ENCODE results near the gene ARHGEF16.
A peak's percentile ranks its signal among the peaks of the same experiment; 100 is the strongest.

ARHGEF16 gene

DNA sequence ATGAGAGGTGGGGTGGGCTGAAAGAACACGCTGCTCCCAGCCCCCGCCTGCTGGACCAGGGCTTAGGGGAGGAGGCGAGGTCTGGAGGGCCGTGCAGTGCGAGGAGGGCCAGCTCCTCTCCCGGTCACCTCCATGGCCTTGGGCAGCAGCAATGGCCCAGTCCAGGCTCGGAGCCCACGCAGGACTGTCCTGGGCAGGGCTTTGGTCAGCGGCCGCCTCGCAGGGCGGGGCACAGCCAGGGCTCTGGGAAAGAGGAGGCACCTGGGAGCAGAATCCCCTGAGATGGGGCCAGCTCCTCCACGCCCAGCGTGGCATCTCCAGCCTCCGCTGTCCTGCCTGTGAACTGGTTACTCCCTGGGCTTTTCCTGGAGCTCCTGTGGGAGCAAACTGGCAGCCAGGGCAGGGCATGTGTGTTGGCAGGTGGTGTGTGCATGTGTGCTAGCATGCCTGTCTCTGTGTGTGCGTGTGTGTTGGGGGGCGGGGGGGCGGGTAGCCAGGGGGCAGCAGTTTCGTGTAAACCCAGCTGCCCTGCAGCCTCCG lies 27.4 kb downstream of the ARHGEF16 start:
- no peak for DNase-seq (ENCODE audit: low read depth in 2 of 2)

DNA sequence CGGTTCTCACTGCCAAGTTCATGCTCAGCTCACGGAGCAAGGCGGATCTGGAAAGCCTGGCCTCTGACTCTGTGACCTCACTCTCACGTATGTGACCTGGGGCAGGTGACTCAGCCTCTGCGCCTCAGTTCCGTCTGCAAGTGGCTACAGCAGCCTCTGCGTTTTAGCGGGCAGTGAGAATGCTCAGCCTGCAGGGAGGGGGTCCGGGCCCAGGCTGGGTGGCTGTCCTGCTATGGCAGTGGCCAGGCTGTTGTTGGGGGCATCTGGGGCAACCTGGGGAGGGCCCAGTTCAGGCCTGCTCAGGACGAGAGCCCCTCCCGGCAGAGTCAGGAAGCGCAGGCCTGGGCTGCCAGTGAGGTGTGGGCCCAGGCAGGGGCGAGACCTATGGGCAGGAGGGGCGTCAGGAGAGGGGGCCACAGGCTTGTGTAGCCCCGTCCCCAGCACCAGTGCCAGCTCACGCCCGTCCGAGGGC lies 27.9 kb downstream of the ARHGEF16 start:
- DNase-seq (ENCODE audit: low read depth in 2 of 2) = no peak

- DNase-seq (ENCODE audit: low read depth in 2 of 2) = no peak
Observed at GRCh38 chr1:3483380-3483779, 28.9 kb downstream of the ARHGEF16 start.

DNA sequence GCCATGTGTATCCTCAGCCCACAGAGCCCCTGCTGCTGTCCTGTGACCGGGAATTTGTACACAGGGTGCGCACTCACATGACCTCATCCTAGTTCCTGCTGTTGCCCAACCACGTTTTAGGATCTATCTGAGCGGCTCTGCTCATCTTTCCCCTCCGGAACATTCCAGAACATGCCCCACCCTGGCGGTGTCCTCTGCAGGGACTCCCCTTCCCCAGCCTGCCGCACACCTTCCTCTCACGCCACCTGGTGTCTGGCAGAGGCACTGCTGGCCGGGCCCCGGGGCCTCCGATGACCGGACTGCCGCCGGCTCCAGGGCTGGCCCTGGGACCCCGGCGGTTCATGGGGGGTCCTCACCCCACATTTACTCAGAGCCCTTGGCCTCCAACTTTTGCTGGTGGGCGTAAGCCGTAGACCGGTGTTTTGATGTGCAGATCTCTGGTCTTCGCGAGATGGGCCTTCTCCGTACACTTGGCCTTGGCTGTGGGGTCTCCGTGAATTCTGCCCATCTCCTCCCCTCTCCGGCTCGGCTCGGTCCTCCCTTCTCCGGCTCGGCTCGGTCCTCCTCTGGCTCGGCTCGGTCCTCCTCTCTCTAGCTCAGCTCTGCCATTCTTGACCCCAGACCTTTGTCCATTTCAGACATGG lies 29.5 kb downstream of the ARHGEF16 start:
- DNase-seq (ENCODE audit: low read depth in 2 of 2) = peak in 1 of 2 donors; percentile 12

DNA sequence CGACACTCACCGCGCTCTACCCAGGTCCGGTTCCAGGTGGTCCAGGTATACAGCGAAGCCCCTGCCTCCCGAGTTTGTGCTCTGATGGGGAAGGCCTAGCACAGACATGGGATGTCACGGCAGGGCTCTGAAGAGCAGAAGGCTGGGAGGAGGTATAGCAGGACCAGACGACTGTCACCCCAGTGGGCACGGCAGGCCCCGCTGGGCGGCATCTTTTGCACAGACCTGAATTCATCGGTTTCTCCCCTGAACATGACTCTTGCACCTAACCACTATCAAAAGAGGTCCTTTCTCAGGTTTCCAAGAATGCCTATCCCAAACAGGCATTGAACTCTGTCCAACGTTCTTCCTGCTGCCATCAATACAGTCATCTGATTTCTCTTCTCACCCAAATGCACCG lies 30.6 kb downstream of the ARHGEF16 start:
- no peak for DNase-seq (ENCODE audit: low read depth in 2 of 2)

GRCh38 chr1:3488432-3488831 lies 34.0 kb downstream of the ARHGEF16 start:
- DNase-seq (ENCODE audit: low read depth in 2 of 2) = no peak

- DNase-seq (ENCODE audit: low read depth in 2 of 2) = no peak
Observed at GRCh38 chr1:3490046-3490745, 35.7 kb downstream of the ARHGEF16 start.

GRCh38 chr1:3491291-3492246 lies 37.1 kb downstream of the ARHGEF16 start:
- DNase-seq (ENCODE audit: low read depth in 2 of 2) = peak; percentile 71 to 75

- no peak for DNase-seq (ENCODE audit: low read depth in 2 of 2)
Observed at GRCh38 chr1:3492545-3493246, 38.2 kb downstream of the ARHGEF16 start.

DNA sequence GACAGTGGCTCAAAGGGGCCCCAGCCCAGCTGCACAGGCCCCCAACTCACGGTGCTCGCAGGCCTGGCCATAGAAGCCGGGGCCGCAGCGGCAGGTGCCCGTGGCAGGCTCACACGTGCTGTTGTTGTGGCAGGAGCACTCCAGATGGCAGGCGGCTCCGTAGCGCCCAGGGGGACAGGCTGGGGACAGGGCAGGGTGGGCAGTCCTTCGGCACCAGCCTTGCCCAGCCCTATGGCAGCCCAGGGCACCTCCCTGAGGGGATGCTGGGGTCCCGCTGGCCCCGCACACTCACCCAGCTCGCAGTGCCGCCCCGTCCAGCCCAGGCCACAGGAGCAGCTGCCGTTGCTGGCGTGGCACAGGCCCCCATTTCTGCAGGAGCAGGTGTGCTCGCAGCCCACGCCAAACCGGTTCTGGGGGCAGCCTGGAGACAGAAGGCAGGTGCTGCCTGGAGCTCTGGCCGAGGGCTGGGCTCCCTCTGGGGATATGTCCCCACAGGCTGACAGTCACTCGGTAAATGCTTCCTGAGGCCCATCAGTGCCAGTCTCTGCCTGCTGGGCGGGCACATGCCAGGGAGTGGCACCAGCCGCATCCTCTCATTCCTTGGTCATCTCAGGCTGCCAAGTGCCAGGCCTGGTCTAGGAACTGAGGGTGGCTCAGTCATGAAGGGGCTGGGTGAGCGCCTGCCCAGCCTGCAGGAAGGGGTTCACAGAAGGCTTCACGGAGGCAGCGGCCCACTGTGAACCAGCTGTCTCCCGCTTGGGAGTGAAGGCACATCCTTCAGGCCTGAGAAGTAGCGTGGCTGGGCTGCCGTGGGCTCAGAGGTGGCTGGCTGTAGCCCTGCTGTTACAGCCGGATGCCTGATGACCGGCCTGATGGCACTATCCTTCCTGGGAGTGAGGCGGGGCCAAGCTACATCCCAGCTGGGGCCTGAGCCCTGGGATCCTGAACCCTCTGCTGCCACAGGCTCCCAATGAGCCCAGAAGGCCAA lies 40.1 kb downstream of the ARHGEF16 start:
- no peak for DNase-seq (ENCODE audit: low read depth in 2 of 2)

DNA sequence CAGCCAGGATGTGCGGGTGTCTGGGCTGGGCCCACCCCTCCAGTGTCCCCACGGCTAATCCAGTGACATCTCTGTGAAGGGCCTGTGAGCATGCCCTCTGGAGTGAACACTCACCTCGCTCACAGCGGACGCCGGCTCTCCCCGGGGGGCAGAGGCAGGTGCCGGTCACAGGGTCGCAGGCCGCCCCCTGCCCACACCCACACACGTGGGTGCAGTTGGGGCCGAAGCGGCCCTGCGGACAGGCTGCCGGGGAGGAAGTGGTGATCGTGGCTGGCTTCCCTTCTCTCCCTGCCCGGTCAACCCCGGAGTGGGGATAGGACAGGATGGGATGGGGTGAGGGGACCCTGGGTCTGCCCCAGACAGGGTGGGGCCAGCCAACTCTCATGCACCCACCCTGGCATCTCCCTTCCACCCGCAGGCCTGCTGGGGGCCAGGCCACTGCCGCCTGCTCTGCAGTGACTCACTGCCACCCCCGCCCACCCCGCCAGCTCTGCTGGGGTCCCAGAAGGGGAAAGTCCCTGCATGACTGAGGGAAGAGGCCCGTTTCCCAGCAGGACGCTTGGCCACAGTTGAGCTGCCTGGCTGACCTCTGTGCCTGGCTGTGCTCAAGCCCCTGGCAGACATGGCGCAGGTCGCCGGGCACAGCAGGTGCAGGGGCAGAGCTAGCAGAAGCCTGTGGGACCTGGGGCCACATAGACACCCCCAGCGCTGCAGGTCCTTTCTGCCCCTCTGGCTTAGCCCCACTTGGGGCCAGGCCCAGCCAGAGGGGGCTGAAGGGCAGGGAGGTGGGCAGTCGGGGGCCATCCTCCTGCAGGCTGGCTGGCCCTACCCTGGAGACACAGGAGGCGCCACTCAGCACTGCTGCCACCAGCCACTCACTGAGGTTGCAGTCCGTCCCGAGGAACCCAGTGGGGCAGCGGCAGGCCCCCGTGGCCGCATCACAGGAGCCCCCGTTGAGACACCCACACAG lies 41.6 kb downstream of the ARHGEF16 start:
- DNase-seq (ENCODE audit: low read depth in 2 of 2) = no peak

GRCh38 chr1:3496916-3497315 lies 42.5 kb downstream of the ARHGEF16 start:
- no peak for DNase-seq (ENCODE audit: low read depth in 2 of 2)

DNA sequence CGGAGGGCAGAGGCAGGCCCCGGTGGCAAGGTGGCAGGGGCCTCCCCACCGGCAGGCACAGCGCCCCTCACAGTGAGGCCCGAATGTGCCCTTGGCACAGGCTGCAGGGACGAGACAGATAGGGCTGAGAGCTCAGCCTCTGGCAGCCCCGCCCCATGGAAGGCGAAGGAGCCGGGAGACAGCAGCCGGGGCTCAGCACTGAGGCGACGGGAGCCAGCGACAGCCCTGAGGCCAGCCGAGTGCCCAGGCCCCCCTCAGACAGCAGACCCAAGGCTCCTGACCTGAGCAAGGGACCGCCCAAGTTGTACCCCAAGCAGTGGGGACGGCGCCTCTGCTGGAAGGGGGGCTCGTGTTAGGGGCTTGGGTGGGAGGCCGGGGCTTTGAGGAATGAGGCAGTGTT lies 43.1 kb downstream of the ARHGEF16 start:
- no peak for DNase-seq (ENCODE audit: low read depth in 2 of 2)

- no peak for DNase-seq (ENCODE audit: low read depth in 2 of 2)
Observed at GRCh38 chr1:3498246-3498930, 43.9 kb downstream of the ARHGEF16 start.

DNA sequence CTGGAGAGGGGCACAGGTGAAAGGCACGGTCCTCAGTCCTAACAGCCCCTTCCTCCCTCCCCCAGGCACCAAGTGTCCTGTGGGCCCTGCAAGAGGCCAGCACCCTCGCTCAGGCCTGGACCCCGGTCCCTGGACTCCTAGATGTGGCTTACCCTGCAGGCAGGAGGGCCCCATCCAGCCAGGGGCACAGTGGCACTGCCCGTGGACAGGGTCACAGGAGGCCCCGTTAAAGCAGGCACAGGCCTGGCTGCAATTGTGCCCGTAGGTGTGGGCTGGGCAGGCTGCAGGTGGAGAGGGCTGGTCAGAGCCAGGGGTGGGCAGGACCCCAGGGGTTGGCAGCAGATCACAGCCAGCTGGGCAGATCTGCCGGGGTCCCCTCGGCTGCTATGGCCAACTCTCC lies 44.5 kb downstream of the ARHGEF16 start:
- DNase-seq (ENCODE audit: low read depth in 2 of 2) = no peak

DNA sequence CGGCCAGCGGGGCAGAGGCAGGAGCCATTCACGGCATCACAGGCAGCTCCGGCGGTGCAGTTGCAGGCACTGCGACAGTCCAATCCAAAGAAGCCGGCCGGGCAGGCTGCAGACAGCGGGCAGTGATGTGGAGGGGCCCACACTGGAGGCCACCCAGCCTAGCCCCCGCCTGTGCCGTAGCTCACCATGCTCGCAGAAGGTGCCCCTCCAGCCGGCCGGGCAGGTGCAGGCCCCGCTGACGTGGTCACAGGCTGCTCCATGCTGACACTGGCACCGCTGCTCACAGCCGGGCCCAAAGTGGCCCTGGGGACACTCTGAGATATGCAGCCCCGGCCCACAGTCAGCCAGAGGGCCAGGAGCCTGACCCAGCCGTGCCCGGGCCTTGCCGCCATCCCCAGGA lies 45.1 kb downstream of the ARHGEF16 start:
- DNase-seq (ENCODE audit: low read depth in 2 of 2) = no peak

DNA sequence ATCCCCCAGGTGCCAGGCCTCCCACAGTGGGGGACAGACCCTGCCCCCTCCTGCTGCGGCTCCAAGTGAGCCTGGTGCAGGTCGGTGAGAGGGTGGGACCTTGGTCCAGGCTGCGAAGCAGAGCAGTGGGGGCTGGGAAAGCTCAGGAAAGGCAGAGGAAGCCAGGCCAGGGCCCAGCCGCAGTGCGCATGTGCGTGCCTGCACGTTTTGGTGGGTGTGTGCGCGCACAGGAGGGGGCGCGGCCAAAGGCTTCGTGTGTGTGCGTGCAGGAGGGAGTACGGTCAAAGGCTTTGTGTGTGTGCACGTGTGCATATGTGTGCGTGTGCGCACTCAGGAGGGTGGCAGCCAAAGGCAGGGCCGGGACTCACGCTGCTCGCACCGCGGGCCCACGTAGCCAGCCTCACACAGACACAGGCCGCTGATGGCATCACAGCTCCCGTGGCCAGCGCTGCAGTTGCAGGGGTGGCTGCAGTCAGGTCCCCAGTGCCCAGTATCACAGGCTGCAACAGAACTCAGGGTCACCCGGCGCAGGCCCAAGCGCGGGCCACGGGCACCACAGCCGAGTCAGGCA lies 45.9 kb downstream of the ARHGEF16 start:
- DNase-seq (ENCODE audit: low read depth in 2 of 2) = no peak

DNA sequence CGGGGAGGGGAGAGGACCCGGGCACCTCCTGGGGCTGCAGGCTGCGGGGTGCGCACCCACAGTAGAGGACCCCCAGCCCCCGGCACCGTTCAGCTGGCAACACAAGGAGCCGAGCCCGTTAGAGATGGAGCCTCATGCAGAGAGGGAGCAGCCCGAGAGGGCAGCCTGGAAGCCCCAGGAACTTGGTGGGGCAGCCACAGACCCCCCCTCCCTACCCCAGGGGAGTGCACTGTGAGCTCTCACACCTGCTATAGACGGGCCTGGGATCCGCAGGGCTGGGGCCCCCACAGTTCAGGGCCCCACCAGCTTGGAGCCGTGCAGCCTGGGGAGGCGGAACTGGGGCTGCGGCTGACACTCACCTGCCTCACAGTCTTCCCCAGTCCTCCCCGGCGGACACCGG lies 47.0 kb downstream of the ARHGEF16 start:
- DNase-seq (ENCODE audit: low read depth in 2 of 2) = no peak
